H1 (cell line): Measurements from ENCODE around the gene TAGLN3. TPM values are rescaled to one million over a fixed set of nuclear protein-coding genes. Genes with fewer than 3 reads are reported as not detected.

Source experiments
- CTCF ChIA-PET: fragments of 300-600 bp; sonication (Branson Sonifier 250); formaldehyde crosslinking; loops from one replicate; lab custom pipeline; 2021; ENCODE audit not compliant: partially characterized antibody; lab: Charles Lee
- POLR2A ChIA-PET: fragments of 300-600 bp; sonication (Branson Sonifier 250); formaldehyde crosslinking; loops from one replicate; lab custom pipeline; 2021; ENCODE audit warnings: inconsistent platforms; ENCODE audit not compliant: partially characterized antibody; lab: Charles Lee
- DNase-seq, 2 experiments: peaks; one replicate each; pipeline versions ENCODE4 v3.0.0 to v3.0.0-alpha.2; 2010 to 2022; ENCODE audit warnings: low spot score in 2 of 2, low read depth in 1 of 2, mixed read lengths in 1 of 2
- FAIRE-seq: peaks from 2 replicates; lab custom pipeline; 2011; peaks lifted over from hg19 to GRCh38; lab: Jason Lieb, UNC
- H2AFZ ChIP-seq: 2 replicates; pipeline ENCODE4 v1.8.1; 2012; ENCODE audit warnings: low read length, inconsistent platforms
- H2AK5ac ChIP-seq: 2 replicates; pipeline ENCODE4 v1.6.1; 2013; ENCODE audit warnings: low read depth, low read length
- H2BK120ac ChIP-seq: replicated peaks from 2 replicates; pipeline ENCODE3; 2013; ENCODE audit warnings: low read depth, low read length, inconsistent platforms
- H2BK12ac ChIP-seq: 2 replicates; pipeline ENCODE4 v1.6.1; 2013; ENCODE audit warnings: low read depth, low read length
- H2BK15ac ChIP-seq: 2 replicates; pipeline ENCODE4 v1.6.1; 2013; ENCODE audit warnings: low read length
- H2BK20ac ChIP-seq: 2 replicates; pipeline ENCODE4 v1.6.1; 2013; ENCODE audit warnings: low read length
- H2BK5ac ChIP-seq: 2 replicates; pipeline ENCODE4 v1.6.1; 2013; ENCODE audit warnings: low read depth, low read length
- H3K14ac ChIP-seq: 2 replicates; pipeline ENCODE4 v1.6.1; 2013; ENCODE audit warnings: inconsistent platforms; ENCODE audit not compliant: insufficient read length
- H3K18ac ChIP-seq: 2 replicates; pipeline ENCODE4 v1.6.1; 2013; ENCODE audit warnings: low read length; ENCODE audit errors: extremely low read depth
- H3K23ac ChIP-seq: 2 replicates; pipeline ENCODE4 v1.6.1; 2013; ENCODE audit warnings: inconsistent platforms; ENCODE audit not compliant: insufficient read length
- H3K23me2 ChIP-seq: 2 replicates; pipeline ENCODE4 v1.6.1; 2013; ENCODE audit warnings: low read depth, low read length
- H3K27ac ChIP-seq: 2 replicates; pipeline ENCODE4 v1.6.1; 2011; ENCODE audit warnings: low read depth, low read length, inconsistent platforms
- H3K27me3 ChIP-seq, 4 experiments: replicated peaks in 1 of 4; 1 replicate in 1 of 4; 2 replicates in 3 of 4; pipeline versions ENCODE4 v1.6.1 to v1.8.1; 2011 to 2013; ENCODE audit warnings: low read length in 3 of 4, mild to moderate bottlenecking in 3 of 4, inconsistent platforms in 2 of 4, mixed read lengths in 2 of 4, moderate library complexity in 1 of 4; ENCODE audit not compliant: control insufficient read depth in 3 of 4, insufficient read depth in 3 of 4; ENCODE audit errors: extremely low read depth in 1 of 4
- H3K36me3 ChIP-seq, 4 experiments: 2 replicates each; pipeline versions ENCODE4 v1.6.1 to v1.8.1; 2011 to 2013; ENCODE audit warnings: mild to moderate bottlenecking in 4 of 4, low read length in 3 of 4, moderate library complexity in 2 of 4, control low read depth in 1 of 4, inconsistent platforms in 1 of 4; ENCODE audit not compliant: insufficient read depth in 4 of 4, control insufficient read depth in 2 of 4
- H3K4ac ChIP-seq: replicated peaks from 2 replicates; pipeline ENCODE3; 2013; ENCODE audit warnings: low read length, low read depth, mixed read lengths, inconsistent platforms; ENCODE audit not compliant: insufficient read length
- H3K4me1 ChIP-seq, 4 experiments: replicated peaks in 1 of 4; 1 replicate in 1 of 4; 2 replicates in 3 of 4; pipeline versions ENCODE4 v1.6.1 to v1.8.1; 2011 to 2013; ENCODE audit warnings: low read length in 3 of 4, inconsistent platforms in 2 of 4, mixed read lengths in 1 of 4; ENCODE audit not compliant: insufficient read depth in 4 of 4, control insufficient read depth in 3 of 4
- H3K4me2 ChIP-seq, 2 experiments: 2 replicates each; pipeline versions ENCODE4 v1.6.1 to v1.8.1; 2011 to 2013; ENCODE audit warnings: low read depth in 2 of 2, low read length in 2 of 2, control low read depth in 1 of 2, inconsistent platforms in 1 of 2, mild to moderate bottlenecking in 1 of 2; ENCODE audit not compliant: insufficient read depth in 1 of 2
- H3K4me3 ChIP-seq, 4 experiments: fragments of 200-600, 300-600 bp in 1 of 4; sonication (generic), shearing (Covaris generic), sonication (Bioruptor Twin) in 1 of 4; 2 replicates each; pipeline versions ENCODE4 v1.5.1 to v1.8.1; 2011 to 2016; ENCODE audit warnings: low read length in 4 of 4, low read depth in 3 of 4, control low read depth in 2 of 4, inconsistent platforms in 2 of 4, mild to moderate bottlenecking in 2 of 4, mixed read lengths in 1 of 4, moderate library complexity in 1 of 4; ENCODE audit not compliant: insufficient read depth in 2 of 4; ENCODE audit errors: extremely low read depth in 1 of 4
- H3K56ac ChIP-seq: replicated peaks from 2 replicates; pipeline ENCODE3; 2013; ENCODE audit warnings: low read depth, mild to moderate bottlenecking, mixed read lengths, low read length, inconsistent platforms; ENCODE audit not compliant: insufficient read length
- H3K79me1 ChIP-seq: 2 replicates; pipeline ENCODE4 v1.6.1; 2013; ENCODE audit warnings: low read depth, low read length, control low read depth
- H3K79me2 ChIP-seq, 2 experiments: 2 replicates each; pipeline versions ENCODE4 v1.6.1 to v1.8.1; 2012 to 2013; ENCODE audit warnings: low read length in 2 of 2, mild to moderate bottlenecking in 2 of 2, inconsistent platforms in 1 of 2; ENCODE audit not compliant: insufficient read depth in 2 of 2, control insufficient read depth in 1 of 2
- H3K9ac ChIP-seq, 4 experiments: replicated peaks in 1 of 4; 1 replicate in 1 of 4; 2 replicates in 3 of 4; pipeline versions ENCODE4 v1.6.1 to v1.8.1; 2011 to 2013; ENCODE audit warnings: low read depth in 3 of 4, low read length in 3 of 4, control low read depth in 2 of 4, mild to moderate bottlenecking in 2 of 4, moderate library complexity in 2 of 4, inconsistent platforms in 1 of 4; ENCODE audit errors: extremely low read depth in 1 of 4
- H3K9me3 ChIP-seq, 2 experiments: 2 replicates each; pipeline versions ENCODE4 v1.6.1 to v1.8.1; 2012 to 2013; ENCODE audit warnings: mild to moderate bottlenecking in 2 of 2, moderate library complexity in 2 of 2, control low read depth in 1 of 2, inconsistent platforms in 1 of 2, low read depth in 1 of 2, low read length in 1 of 2, mixed read lengths in 1 of 2; ENCODE audit not compliant: insufficient read depth in 2 of 2
- H4K20me1 ChIP-seq, 2 experiments: replicated peaks in 1 of 2; 2 replicates each; pipeline versions ENCODE3 to v1.8.1; 2011 to 2013; ENCODE audit warnings: inconsistent platforms in 2 of 2, low read length in 2 of 2, mild to moderate bottlenecking in 1 of 2; ENCODE audit not compliant: insufficient read depth in 2 of 2, control insufficient read depth in 1 of 2
- H4K5ac ChIP-seq: 2 replicates; pipeline ENCODE4 v1.6.1; 2013; ENCODE audit warnings: low read length, low read depth, mixed read lengths, inconsistent platforms; ENCODE audit not compliant: insufficient read length
- H4K8ac ChIP-seq: 2 replicates; pipeline ENCODE4 v1.8.0; 2013; ENCODE audit warnings: mild to moderate bottlenecking, moderate library complexity, low read length, inconsistent platforms; ENCODE audit not compliant: insufficient read depth; ENCODE audit errors: extremely low read depth
- H4K91ac ChIP-seq: replicated peaks from 2 replicates; pipeline ENCODE3; 2013; ENCODE audit warnings: low read length, mixed read lengths, inconsistent platforms; ENCODE audit not compliant: insufficient read length
- BCL11A ChIP-seq, 2 experiments: IDR thresholded peaks; one replicate each; pipeline ENCODE4 v1.6.1; 2011; ENCODE audit warnings: low read depth in 2 of 2, low read length in 2 of 2, mild to moderate bottlenecking in 2 of 2
- EP300 ChIP-seq, 2 experiments: IDR thresholded peaks; 1 replicate in 1 of 2; 2 replicates in 1 of 2; pipeline ENCODE4 v1.6.1; 2011 to 2012; ENCODE audit warnings: low read depth in 2 of 2, low read length in 2 of 2, mild to moderate bottlenecking in 2 of 2, borderline replicate concordance in 1 of 2, inconsistent platforms in 1 of 2, moderate library complexity in 1 of 2
- HDAC2 ChIP-seq, 2 experiments: fragments of 300-600 bp in 1 of 2; sonication (generic) in 1 of 2; IDR thresholded peaks; 2 replicates each; pipeline ENCODE4 v1.6.1; 2011 to 2012; ENCODE audit warnings: low read depth in 2 of 2, low read length in 2 of 2, mild to moderate bottlenecking in 2 of 2, moderate library complexity in 2 of 2, borderline replicate concordance in 1 of 2, inconsistent platforms in 1 of 2
- MAFK ChIP-seq: IDR thresholded peaks from 2 replicates; pipeline ENCODE4 v1.6.1; 2012; ENCODE audit warnings: low read depth, mild to moderate bottlenecking, improper control_type of control experiment, low read length
- PHF8 ChIP-seq: fragments of 200-600 bp; sonication (generic); conservative IDR thresholded peaks from 2 replicates; pipeline ENCODE4 v1.7.1; 2012; ENCODE audit warnings: low read depth, mild to moderate bottlenecking, inconsistent platforms, low read length, moderate library complexity
- POLR2A ChIP-seq, 2 experiments: IDR thresholded peaks; 1 replicate in 1 of 2; 2 replicates in 1 of 2; pipeline ENCODE4 v1.6.1; 2011; ENCODE audit warnings: low read depth in 2 of 2, low read length in 2 of 2, mild to moderate bottlenecking in 2 of 2; ENCODE audit errors: control extremely low read depth in 1 of 2
- RAD21 ChIP-seq, 2 experiments: IDR thresholded peaks in 1 of 2; conservative IDR thresholded peaks in 1 of 2; 2 replicates each; pipeline ENCODE4 v1.6.1; 2011; ENCODE audit warnings: low read depth in 2 of 2, low read length in 2 of 2, improper control_type of control experiment in 1 of 2, inconsistent platforms in 1 of 2, mild to moderate bottlenecking in 1 of 2, moderate library complexity in 1 of 2
- RBBP5 ChIP-seq: IDR thresholded peaks from 2 replicates; pipeline ENCODE4 v1.7.1; 2012; ENCODE audit warnings: low read depth, mild to moderate bottlenecking, inconsistent platforms, low read length, moderate library complexity, borderline replicate concordance
- RNF2 ChIP-seq: fragments of 200-900, 300-1000 bp; sonication (generic); IDR thresholded peaks from 2 replicates; pipeline ENCODE4 v1.7.1; 2016; ENCODE audit warnings: borderline replicate concordance, low read depth, mild to moderate bottlenecking, antibody characterized with exemption, low read length; ENCODE audit not compliant: poor library complexity, severe bottlenecking; ENCODE audit errors: missing control alignments
- SIRT6 ChIP-seq: IDR thresholded peaks from one replicate; pipeline ENCODE4 v1.7.1; 2012; ENCODE audit warnings: low read length, inconsistent platforms
- TAF1 ChIP-seq: IDR thresholded peaks from 2 replicates; pipeline ENCODE4 v1.6.1; 2011; ENCODE audit warnings: mild to moderate bottlenecking, low read depth, low read length
- YY1 ChIP-seq: IDR thresholded peaks from 2 replicates; pipeline ENCODE4 v1.6.1; 2011; ENCODE audit warnings: low read depth, mild to moderate bottlenecking, low read length
- WGBS, 2 experiments: shearing (Covaris generic) in 1 of 2; methylation state at CpG; one replicate each; pipeline versions ENCODE4 v1.1.6 to v1.1.7; 2013 to 2015; ENCODE audit warnings: low lambda C conversion rate in 2 of 2, mixed read lengths in 2 of 2, inconsistent platforms in 1 of 2, low coverage in 1 of 2, missing lambda C conversion rate in 1 of 2; ENCODE audit not compliant: insufficient replicate concordance in 2 of 2, insufficient coverage in 1 of 2, insufficient read length in 1 of 2; ENCODE audit errors: extremely low coverage in 1 of 2, missing lambda C conversion rate in 1 of 2; 5-methylcytosine and 5-hydroxymethylcytosine counted together
- polyA plus RNA-seq, 7 experiments: library from polyadenylated mRNA; depleted of rRNA in 3 of 7; stranded (reverse) in 5 of 7; unstranded in 2 of 7; fragments of >200 nt in 5 of 7; fragments of 200-250 nt in 2 of 7; gene quantifications; 1 replicate in 5 of 7; 2 replicates in 1 of 7; 4 replicates in 1 of 7; pipeline versions ENCODE4 v1.2.1 to v1.2.3, GENCODE V29; 2011 to 2013; ENCODE audit warnings: missing spikeins in 2 of 7, mixed read lengths in 2 of 7
- total RNA-seq: library from RNA; stranded (reverse); fragmentation: NEBNext Ultra II Directional; extraction: Animal tissue kit (Norgen Biotek cat#: 25700); gene quantifications from 2 replicates; pipeline ENCODE4 v1.2.1, GENCODE V29; 2021

Gene TAGLN3
- total and polyA plus RNA-seq, 2 of the 8 experiments (the other 6 are each of a cell fraction or from before 2014, with no cell fraction given), result 6.3 to 7.5 TPM

- Histone ChIP-seq H2BK120ac (no peak overlapping the region), H3K18ac (no peak overlapping the region), H4K8ac (no peak overlapping the region), H3K23ac (no peak overlapping the region), H2BK15ac (no peak overlapping the region), H3K9me3 (peaks cover 5 to 16% of the 10 kb centered on the region in 2 experiments; a peak in 2 of 4 replicates), H2BK20ac (no peak overlapping the region), H4K20me1 (no peaks in the 10 kb centered on the region), H2BK5ac (no peak overlapping the region), H3K27me3 (no peaks in the 10 kb centered on the region), H3K36me3 (0 out of 8 replicates have a peak, but pooled peaks cover 0 to 4% (median 0%) of the 10 kb centered on the region in 4 experiments), H3K56ac (no peak overlapping the region), H4K91ac (no peak overlapping the region), H2AFZ (no peak overlapping the region), H4K5ac (no peak overlapping the region), H3K4ac (no peak overlapping the region), H3K23me2 (no peaks in the 10 kb centered on the region), H3K4me3 (no peak overlapping the region), H3K4me1 (peaks cover 0 to 3% (median 0%) of the 10 kb centered on the region in 4 experiments; a peak in 3 of 7 replicates), H3K79me1 (no peaks in the 10 kb centered on the region), H2BK12ac (no peak overlapping the region), H3K79me2 (no peaks in the 10 kb centered on the region), H3K4me2 (no peak overlapping the region), H3K27ac (no peak overlapping the region), H2AK5ac (no peak overlapping the region), H3K14ac (no peak overlapping the region), H3K9ac (no peak overlapping the region)
- ChIA-PET POLR2A (no interaction called here), CTCF (interaction anchor here (0.8 to 1.6 kb wide), 5 partner anchors 24 to 322 kb away, joined by 3 to 5 read pairs (median 3); no protein-coding TSS in a partner anchor)
- DNase-seq, result no peak
- WGBS, 2 experiments, result 90% methylated on average over 3 of the region's 3 CpGs; no CpG with 5 or more reads in 1 of the 2 experiments
- no peak for TF ChIP-seq YY1
- TF ChIP-seq BCL11A (IDR thresholded peaks at IDR 0.05; ENCODE audit: low read depth in 2 of 2, low read length in 2 of 2), result no peak
- no peak for TF ChIP-seq EP300 (IDR thresholded peaks at IDR 0.05; ENCODE audit: borderline replicate concordance in 1 of 2, low read depth in 2 of 2, low read length in 2 of 2)
- TF ChIP-seq RNF2, result no peak
- TF ChIP-seq POLR2A (IDR thresholded peaks at IDR 0.05; ENCODE audit: control extremely low read depth in 1 of 2, low read depth in 2 of 2, low read length in 2 of 2), result no peak
- no peak for TF ChIP-seq TAF1
- no peak for TF ChIP-seq MAFK
- no peak for TF ChIP-seq RBBP5
- no peak for TF ChIP-seq SIRT6
- no peak for TF ChIP-seq RAD21 (IDR thresholded peaks at IDR 0.05 in 1 of 2, conservative IDR thresholded peaks at IDR 0.05 in 1 of 2; ENCODE audit: low read depth in 2 of 2, low read length in 2 of 2)
- no peak for TF ChIP-seq HDAC2 (IDR thresholded peaks at IDR 0.05; ENCODE audit: borderline replicate concordance in 1 of 2, low read depth in 2 of 2, low read length in 2 of 2)
- no peak for TF ChIP-seq PHF8
- FAIRE-seq, result no peak
These were observed 40.1 kb downstream of the TAGLN3 start for GRCh38 chr3:112038863-112039262.
